ENCODE measurements around the gene RFX8. TPM values are rescaled to one million over a fixed set of nuclear protein-coding genes. Genes with fewer than 3 reads are reported as not detected.

Gene RFX8
- total and polyA plus RNA-seq, 10 of the 15 experiments (the other 5 are each of a cell fraction or from before 2014, with no cell fraction given) = 0.19 TPM; not detected in 9

- TF ChIP-seq PKNOX1 (IDR thresholded peaks at IDR 0.05) (peak; percentile 55), ZSCAN29 (IDR thresholded peaks at IDR 0.05) (no peak), CTCF (IDR thresholded peaks at IDR 0.05 in 2 of 3, conservative IDR thresholded peaks at IDR 0.05 in 1 of 3; ENCODE audit: control insufficient read depth in 2 of 3, extremely low read depth in 1 of 3, insufficient read depth in 1 of 3, low read depth in 3 of 3, low read length in 3 of 3) (peak in 2 of 3 experiments; percentile 22 to 31; a peak in 1 of 6 replicates)
- in situ Hi-C loops (cut with MboI) (loop anchor here (25.0 kb wide), 1 partner anchor 1060 kb away; the partner anchor contains the start of gene SLC9A4), intact Hi-C loops (cut with micrococcal nuclease; ENCODE audit: unreplicated experiment) (loop anchor here (5.0 to 10.0 kb wide), 2 partner anchors 50 to 387 kb away; no protein-coding TSS in a partner anchor)
- Histone ChIP-seq H3K4me3 (no peak overlapping the region), H3K79me2 (ENCODE audit: control insufficient read depth, insufficient read depth, low read length) (no peaks in the 10 kb centered on the region), H3K27ac (ENCODE audit: control insufficient read depth, insufficient read depth) (no peak overlapping the region), H2AFZ (ENCODE audit: control insufficient read depth, low read depth, low read length) (no peak overlapping the region), H3K4me1 (ENCODE audit: control insufficient read depth, insufficient read depth, low read length) (no peaks in the 10 kb centered on the region), H3K27me3 (replicated peaks in 1 of 2; ENCODE audit: control insufficient read depth in 2 of 2, insufficient read depth in 2 of 2, low read length in 1 of 2) (peaks cover 0 to 14% of the 10 kb centered on the region in 2 experiments; a peak in 3 of 4 replicates), H3K36me3 (ENCODE audit: control insufficient read depth in 2 of 2, insufficient read depth in 2 of 2, low read length in 1 of 2) (no peaks in the 10 kb centered on the region), H3K4me2 (ENCODE audit: control insufficient read depth, insufficient read depth) (no peak overlapping the region), H3K9me3 (replicated peaks; ENCODE audit: control insufficient read depth, insufficient read depth, low read length) (no peaks in the 10 kb centered on the region), H3K9ac (ENCODE audit: control insufficient read depth, insufficient read depth, low read length) (no peak overlapping the region), H4K20me1 (ENCODE audit: control insufficient read depth, insufficient read depth) (no peaks in the 10 kb centered on the region)
- ChIA-PET CTCF (no interaction called here), RAD21 (ENCODE audit: unreplicated experiment) (no interaction called here), SMC1A (ENCODE audit: uncharacterized antibody, unreplicated experiment) (no interaction called here), POLR2A (no interaction called here)
- no TSS peak for BruUV-seq (replicated peaks)
- 26% methylated on average over 5 of the region's 5 CpGs for WGBS (ENCODE audit: insufficient coverage, insufficient replicate concordance, low lambda C conversion rate, missing lambda C conversion rate)
- ATAC-seq (peak; percentile 59), FAIRE-seq (no peak), DNase-seq (ENCODE audit: low read depth, low spot score) (no peak)
Observed at GRCh38 chr2:101401906-101402305, 73.0 kb downstream of the RFX8 start.

- Histone ChIP-seq H3K27ac (ENCODE audit: control insufficient read depth, insufficient read depth) (no peak overlapping the region), H3K27me3 (replicated peaks in 1 of 2; ENCODE audit: control insufficient read depth in 2 of 2, insufficient read depth in 2 of 2, low read length in 1 of 2) (peaks cover 0 to 14% of the 10 kb centered on the region in 2 experiments; a peak in 2 of 4 replicates), H3K9me3 (replicated peaks; ENCODE audit: control insufficient read depth, insufficient read depth, low read length) (no peaks in the 10 kb centered on the region), H3K4me2 (ENCODE audit: control insufficient read depth, insufficient read depth) (no peak overlapping the region), H4K20me1 (ENCODE audit: control insufficient read depth, insufficient read depth) (no peaks in the 10 kb centered on the region), H3K4me1 (ENCODE audit: control insufficient read depth, insufficient read depth, low read length) (no peaks in the 10 kb centered on the region), H3K36me3 (ENCODE audit: control insufficient read depth in 2 of 2, insufficient read depth in 2 of 2, low read length in 1 of 2) (no peaks in the 10 kb centered on the region), H3K4me3 (no peak overlapping the region), H3K9ac (ENCODE audit: control insufficient read depth, insufficient read depth, low read length) (no peak overlapping the region), H3K79me2 (ENCODE audit: control insufficient read depth, insufficient read depth, low read length) (no peaks in the 10 kb centered on the region), H2AFZ (ENCODE audit: control insufficient read depth, low read depth, low read length) (no peak overlapping the region)
- no peak for FAIRE-seq
- ChIA-PET RAD21 (ENCODE audit: unreplicated experiment) (no interaction called here), SMC1A (ENCODE audit: uncharacterized antibody, unreplicated experiment) (no interaction called here), CTCF (no interaction called here), POLR2A (no interaction called here)
- 38% methylated on average over 8 of the region's 8 CpGs for WGBS (ENCODE audit: insufficient coverage, insufficient replicate concordance, low lambda C conversion rate, missing lambda C conversion rate)
- intact Hi-C loops (cut with micrococcal nuclease; ENCODE audit: unreplicated experiment) (loop anchor here (5.0 to 10.0 kb wide), 2 partner anchors 49 to 386 kb away; no protein-coding TSS in a partner anchor), in situ Hi-C loops (cut with MboI) (loop anchor here (25.0 kb wide), 1 partner anchor 1061 kb away; the partner anchor contains the start of gene SLC9A4)
- BruUV-seq (replicated peaks) = no TSS peak
- no peak for DNase-seq (ENCODE audit: low read depth, low spot score)
- ATAC-seq = no peak
- TF ChIP-seq ZBED1 (IDR thresholded peaks at IDR 0.05; ENCODE audit: borderline replicate concordance) (no peak), EZH2 (IDR thresholded peaks at IDR 0.05; ENCODE audit: borderline replicate concordance, control insufficient read depth, low read depth, low read length) (no peak), CUX1 (IDR thresholded peaks at IDR 0.05; ENCODE audit: insufficient replicate concordance, low read depth, low read length) (no peak), CREB1 (IDR thresholded peaks at IDR 0.05; ENCODE audit: low read depth) (no peak), ZZZ3 (IDR thresholded peaks at IDR 0.05; ENCODE audit: control insufficient read depth, insufficient read length, low read depth) (no peak)
Observed at GRCh38 chr2:101401326-101401665, 73.6 kb downstream of the RFX8 start.

Data from GM12878 (cell line).